Epithelial cell of esophagus (primary cell): ENCODE measurements around the gene GALNTL6.
"Not testable (repeated sequence)": the region's sequence is repeated elsewhere in the genome, so short reads cannot be mapped to it uniquely, and the experiment has no call there.

Experiments used
- DNase-seq: peaks from one replicate; pipeline ENCODE4 v3.0.0; 2010; ENCODE audit warnings: low read depth
- H3K4me3 ChIP-seq: 2 replicates; pipeline ENCODE4 v1.5.1; 2011; ENCODE audit warnings: mild to moderate bottlenecking, low read length, control low read depth
- CTCF ChIP-seq: IDR thresholded peaks from 2 replicates; pipeline ENCODE4 v1.5.1; 2011; ENCODE audit warnings: low read depth, mild to moderate bottlenecking, low read length, control low read depth, inconsistent platforms; ENCODE audit not compliant: insufficient read depth; ENCODE audit errors: missing control alignments

The GALNTL6 gene

GRCh38 chr4:172716291-172716690 is 903.1 kb downstream of the GALNTL6 start:
- no peak for DNase-seq
- no peak overlapping the region for H3K4me3 ChIP-seq

GRCh38 chr4:172721659-172722058 is 908.5 kb downstream of the GALNTL6 start:
- TF ChIP-seq CTCF: no peak

More at GRCh38 chr4:172716291-172716690, 903.1 kb downstream of the GALNTL6 start:
- TF ChIP-seq CTCF: no peak

GRCh38 chr4:172725581-172725980 is 912.4 kb downstream of the GALNTL6 start:
- DNase-seq: peak; percentile 9
- no peak overlapping the region for H3K4me3 ChIP-seq
- TF ChIP-seq CTCF: no peak

More at GRCh38 chr4:172721659-172722058, 908.5 kb downstream of the GALNTL6 start:
- H3K4me3 ChIP-seq: no peak overlapping the region
- no peak for DNase-seq

- no peak for TF ChIP-seq CTCF
- no peak overlapping the region for H3K4me3 ChIP-seq
- DNase-seq: no peak
These were observed 912.8 kb downstream of the GALNTL6 start for GRCh38 chr4:172726001-172726423.

GRCh38 chr4:172727631-172728030 is 914.4 kb downstream of the GALNTL6 start:
- no peak overlapping the region for H3K4me3 ChIP-seq

GRCh38 chr4:172733645-172734044 is 920.4 kb downstream of the GALNTL6 start:
- DNase-seq, H3K4me3 ChIP-seq: not testable (repeated sequence)

More at GRCh38 chr4:172727631-172728030, 914.4 kb downstream of the GALNTL6 start:
- DNase-seq: no peak
- no peak for TF ChIP-seq CTCF

- TF ChIP-seq CTCF: no peak
- DNase-seq: no peak
- no peak overlapping the region for H3K4me3 ChIP-seq
These were observed 921.4 kb downstream of the GALNTL6 start for GRCh38 chr4:172734555-172734954.

GRCh38 chr4:172736046-172736445 is 922.8 kb downstream of the GALNTL6 start:
- TF ChIP-seq CTCF: no peak
- no peak overlapping the region for H3K4me3 ChIP-seq
- no peak for DNase-seq
